ENCODE results near the gene SHC1.

The SHC1 gene

DNA sequence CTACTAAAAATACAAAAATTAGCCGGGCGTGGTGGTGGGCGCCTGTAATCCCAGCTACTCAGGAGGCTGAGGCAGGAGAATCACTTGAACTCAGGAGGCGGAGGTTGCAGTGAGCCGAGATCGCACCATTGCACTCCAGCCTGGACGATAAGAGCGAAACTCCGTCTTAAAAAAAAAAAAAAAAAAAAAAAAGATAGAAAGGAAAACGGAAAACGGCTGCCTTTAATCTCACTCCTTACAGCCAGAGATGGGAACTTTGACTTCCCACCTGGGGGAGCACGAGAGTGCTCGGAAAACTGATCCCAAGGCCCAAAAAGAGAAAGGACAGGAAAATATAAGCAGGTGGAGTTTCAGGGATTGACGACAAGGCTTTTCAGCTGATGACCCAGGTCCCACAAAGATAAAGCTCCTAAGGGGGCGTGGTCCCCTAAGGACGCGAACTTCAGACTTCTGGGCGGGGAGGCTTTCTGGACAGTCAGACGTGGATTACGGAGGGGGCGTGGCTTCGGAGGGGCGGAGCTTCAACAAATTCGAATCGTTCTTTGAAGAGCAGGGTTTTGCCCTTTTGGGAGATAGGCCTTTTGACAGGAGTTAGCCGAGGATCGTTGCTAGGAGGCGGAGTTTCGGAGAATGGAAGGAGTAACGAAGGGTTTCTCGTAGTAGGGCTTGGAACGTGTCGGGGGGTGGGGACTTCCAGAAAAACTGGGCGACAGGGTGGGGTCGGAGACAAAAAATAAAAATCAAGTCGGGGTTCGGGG, 3.0 kb upstream of the SHC1 start:
- peak; percentile 96 to 97 (median 96) for DNase-seq

DNA sequence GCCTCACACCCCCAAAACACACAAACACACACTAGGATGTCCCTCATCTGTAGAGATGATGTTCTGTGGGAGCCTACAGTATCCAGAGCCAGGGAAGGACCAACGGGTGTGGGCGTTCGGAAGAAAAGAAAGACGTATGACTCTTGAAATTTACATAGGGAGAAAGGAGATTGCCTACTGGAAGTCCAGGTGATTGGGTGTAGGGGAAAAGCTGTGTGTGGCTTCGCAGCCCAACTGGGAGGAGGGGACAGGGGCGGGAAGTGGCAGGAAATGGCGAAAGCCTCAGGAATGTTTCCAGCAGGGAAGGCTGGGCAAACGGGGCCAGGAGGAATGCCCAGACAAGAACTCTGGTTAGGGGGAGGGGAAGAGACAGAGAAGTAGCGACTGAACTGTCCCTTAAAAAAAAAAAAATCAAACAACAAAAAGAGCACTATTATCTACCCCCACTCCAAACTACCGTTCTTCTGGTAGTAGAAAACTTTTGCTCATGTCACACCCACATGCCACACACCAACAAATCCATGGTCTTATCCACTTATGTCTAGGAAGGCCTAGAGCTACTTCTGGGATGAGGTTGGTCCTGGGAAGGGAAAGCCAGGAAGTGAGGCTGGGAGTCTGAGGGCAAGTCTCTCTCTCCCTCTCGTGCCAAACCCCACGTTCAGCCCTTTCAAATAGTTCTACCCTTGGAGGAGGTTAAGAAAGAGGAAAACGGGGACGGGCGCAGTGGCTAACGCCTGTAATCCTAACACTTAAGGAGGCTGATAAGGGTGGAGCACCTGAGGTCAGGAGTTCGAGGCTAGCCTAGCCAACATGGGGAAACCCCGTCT, 2.2 kb upstream of the SHC1 start:
- no peak for DNase-seq

DNA sequence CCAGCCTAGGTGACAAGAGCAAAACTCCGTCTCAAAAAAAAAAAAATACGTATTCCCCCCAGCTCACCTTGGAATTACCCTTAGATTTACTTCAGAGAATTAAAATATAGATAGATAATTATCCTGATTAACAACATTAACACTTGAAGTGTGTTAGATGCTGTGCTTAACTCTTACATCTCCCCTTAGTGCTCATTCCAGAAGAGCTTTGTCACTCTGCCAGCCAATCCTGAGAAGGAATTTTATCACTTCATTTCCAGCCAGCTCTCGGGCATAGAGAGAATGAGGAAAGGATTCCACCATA, 1.6 kb upstream of the SHC1 start:
- DNase-seq: no peak

DNA sequence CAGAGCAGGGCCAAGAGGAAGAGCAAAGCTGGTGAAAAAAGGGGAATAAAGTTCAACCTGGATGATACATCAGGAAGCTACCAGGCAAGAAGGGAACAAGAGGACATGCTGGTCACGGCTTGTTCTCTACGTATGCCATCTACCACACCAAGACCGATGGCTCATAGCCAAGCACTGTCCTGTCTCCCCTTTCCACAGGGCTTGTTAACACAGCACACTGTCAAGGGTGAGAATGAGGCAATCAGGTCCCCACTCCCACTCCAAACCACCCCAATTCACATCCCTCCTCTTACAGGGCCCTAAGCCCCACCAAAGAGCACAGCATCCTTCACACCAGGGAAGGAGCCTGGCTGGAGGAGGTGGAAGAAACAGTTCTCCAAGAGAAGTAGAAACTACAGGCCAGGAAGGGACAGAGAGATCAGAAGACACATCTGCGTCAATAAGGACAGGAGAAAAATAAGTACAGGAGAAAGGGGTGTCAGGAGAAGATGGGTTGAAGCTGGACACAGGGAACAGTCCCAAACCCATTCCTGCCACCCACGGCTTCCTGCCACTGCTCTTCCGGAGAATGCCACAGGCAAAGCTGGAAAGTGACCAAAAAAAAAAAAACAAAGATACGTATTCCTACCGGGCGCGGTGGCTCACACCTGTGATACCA, 923 bp upstream of the SHC1 start:
- DNase-seq: peak; percentile 40 to 66 (median 42)

DNA sequence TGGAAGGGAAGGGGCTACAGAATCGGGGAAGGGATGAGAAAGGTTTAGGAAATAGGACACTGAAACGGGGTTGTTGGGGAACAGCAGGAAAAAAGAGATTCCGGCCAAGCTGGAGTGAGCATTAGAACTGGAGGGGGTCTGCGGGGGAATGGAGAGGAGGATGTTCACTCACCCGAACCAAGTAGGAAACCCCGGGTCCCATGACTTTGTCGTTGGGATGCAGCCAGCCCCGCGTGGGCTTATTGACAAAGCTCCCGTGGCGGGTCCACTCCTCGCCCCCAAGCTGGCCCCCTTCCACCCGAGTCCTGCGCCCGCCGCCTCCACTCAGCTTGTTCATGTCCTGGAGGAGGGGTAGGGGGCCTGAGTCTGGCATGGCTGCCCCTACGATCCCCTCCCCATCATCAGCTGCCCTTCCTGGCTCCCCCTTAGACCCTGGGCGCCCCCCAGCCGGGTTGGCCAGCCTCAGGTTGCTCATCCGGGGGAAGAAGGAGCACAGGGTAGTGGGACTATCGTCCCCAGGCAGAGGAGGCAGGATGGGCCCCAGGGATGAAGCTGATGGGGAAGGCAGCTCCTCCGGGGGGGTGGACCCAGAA, 591 bp downstream of the SHC1 start:
- no peak for DNase-seq

DNA sequence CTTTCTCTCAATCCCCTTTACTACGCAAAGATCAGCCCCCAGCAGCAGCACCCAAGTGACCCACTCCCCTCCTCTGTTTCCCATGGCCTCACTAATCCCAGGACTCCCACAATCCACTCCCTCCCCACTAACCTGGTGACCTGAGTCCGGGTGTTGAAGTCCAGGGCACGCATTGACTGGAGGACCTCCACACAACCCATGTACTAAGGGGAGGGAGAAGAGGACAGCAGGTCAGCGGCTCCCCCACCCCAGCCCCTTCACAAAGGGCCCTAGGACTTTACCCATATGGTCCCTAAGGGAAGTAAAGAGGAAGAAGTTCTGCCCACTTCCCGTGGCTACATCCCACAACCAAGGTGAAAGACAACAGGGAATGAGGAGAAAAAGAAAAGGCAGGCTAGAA, 1.3 kb downstream of the SHC1 start:
- DNase-seq: no peak

DNA sequence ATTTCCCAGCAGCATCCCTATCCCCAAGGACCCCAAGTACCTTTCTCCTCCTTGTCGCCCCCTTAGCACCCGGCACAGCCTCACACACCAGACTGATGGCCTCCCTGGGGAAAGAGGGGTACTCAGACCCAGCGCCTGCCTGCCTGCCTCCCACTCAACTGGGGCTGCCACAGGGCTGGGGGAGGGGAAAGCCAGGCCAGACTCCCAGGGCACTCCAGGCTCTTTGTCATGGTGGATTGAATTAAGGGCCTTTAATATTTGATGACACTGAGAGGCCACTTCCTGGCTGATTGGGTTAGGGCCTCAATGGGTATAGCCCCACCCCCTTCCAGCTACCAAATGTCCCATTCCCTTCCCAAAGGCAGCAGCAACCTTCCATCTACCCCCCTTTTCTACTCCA, 1.8 kb downstream of the SHC1 start:
- DNase-seq: no peak

DNA sequence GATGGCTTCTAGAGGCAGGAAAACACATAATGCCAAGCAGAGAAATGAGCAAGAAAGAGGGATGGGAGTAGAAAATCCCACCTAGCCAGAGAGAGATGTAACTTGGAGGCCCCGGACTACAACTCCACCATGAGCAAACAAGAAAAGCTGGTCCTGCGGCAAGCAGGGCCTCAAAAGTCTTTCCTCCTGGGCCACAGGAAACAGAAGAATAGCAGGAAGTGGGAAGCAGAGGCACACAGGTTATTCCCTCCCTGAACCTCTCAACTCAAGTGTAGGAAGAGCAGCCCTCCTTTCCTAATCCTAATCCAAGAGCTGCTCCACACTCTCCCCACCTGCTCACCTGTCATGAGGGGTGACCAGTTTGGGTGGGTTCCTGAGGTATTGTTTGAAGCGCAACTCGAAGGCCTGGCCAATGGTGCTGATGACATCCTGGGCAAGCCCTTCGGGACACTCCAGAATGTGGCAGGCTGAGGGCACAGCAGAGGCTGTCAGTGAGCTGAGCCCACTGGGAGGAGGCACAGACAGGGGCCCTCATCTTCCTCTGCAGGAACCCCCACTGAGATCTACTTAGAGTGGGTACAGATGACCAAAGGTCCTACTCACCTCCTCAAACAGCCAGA, 3.1 kb downstream of the SHC1 start:
- no peak for DNase-seq

DNA sequence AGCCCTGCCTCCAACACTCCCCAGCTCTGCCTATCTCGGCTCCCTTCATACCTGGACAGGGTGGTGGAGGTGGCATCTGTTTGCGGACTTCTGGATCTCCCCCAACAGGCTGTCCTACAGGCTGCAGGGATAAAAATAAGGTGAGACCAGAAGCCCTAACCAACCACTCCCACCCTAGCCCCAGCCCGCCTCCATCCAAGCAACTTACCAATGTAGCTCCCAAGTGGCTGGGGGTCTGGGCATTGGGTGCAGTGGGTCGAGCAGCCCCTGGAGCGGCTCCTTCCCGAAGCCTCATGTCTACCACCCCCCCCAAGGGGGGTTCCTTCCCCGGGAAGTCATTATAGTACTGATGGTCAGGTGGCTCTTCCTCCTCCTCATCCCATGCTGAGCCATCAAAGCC, 4.4 kb downstream of the SHC1 start:
- DNase-seq: no peak

DNA sequence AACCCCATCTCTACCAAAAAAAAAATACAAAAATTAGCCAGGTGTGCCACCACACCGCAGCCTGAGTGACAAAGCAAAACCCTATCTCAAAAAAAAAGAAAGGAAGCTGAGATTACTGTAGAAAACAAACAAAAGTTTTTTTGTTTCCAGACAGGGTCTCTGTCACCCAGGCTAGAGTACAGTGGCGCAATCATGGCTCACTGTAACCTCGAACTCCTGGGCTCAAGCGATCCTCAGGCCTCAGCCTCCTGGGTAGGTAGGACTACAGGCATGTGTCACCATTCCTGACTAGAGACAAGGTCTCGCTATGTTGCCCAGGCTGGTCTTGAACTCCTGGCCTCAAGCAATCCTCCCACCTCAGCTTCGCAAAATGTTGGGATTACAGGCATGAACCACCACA, 6.2 kb downstream of the SHC1 start:
- no peak for DNase-seq

DNA sequence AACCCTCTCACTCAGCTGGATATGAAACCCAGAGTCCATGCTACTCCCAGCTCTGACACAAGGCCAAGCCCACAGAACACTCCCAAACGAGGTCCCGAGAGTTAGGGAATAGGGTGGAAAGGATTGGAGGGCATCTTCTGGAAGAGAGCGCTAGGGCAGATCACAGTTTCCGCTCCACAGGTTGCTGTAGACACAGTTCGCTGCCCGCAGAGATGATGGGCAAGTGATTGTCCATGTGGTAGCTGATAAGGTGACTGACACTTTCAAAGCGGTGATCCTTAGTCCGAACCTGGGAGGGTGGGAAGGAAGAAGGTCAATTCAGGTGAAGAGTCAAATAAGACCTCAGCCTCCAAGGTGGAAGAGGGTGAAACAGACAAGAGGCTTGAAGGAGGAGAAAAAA, 6.9 kb downstream of the SHC1 start:
- DNase-seq: no peak

DNA sequence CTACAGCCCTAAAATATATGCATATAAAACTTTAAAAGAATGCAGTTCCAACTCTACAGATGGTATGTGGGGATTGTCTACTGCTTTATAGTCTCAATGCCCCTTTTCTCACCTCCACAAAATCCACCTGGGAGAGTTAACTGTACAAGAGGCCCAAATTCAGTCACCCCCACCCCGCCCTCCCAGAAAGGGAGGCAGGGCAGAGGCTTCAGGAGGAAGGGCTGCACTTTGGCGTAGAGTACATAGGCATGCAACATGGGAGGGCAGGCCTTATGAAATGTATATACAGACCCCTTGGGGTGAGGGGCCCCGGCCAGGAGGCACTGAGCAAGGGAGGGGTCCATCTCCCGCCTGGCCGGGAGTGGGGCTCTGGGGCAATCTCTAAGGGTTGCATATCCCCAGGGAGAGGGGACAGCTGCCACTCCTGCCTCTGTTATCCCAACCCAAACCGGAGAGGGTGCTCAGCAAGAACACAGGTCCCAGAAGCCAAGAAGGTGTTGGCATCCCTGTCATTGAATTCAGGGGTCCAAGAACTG, 7.7 kb downstream of the SHC1 start:
- DNase-seq: no peak

DNA sequence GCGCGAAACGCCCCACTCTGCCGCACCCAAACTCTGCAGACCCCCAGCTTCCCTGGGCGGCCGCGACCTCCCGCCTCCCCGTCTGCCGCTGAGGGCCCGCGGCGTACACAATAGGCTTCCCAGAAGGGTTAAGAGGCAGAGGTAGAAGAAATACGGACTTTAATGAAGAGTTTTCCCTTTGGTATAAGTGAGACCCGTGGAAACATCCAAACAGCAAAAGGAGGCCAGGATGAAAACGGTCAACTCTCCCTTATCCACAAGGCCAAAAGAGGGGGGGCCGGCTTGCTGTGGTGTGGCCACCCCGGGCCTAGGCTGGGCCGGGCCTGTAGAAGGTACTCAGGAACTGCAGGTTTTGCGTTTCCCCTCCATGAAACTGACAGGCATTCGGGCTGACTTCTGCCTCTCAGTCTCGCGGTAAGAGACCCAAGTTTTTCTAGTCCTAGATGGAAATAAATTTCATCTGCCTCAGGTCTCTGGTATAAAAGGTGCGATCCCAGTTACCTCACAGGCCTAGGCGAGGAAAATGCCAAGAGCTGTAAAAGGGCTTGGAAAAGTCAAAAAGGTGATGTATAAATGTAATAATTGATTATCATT, 8.3 kb downstream of the SHC1 start:
- peak in 3 of 4 experiments; percentile 21 to 52 (median 39) for DNase-seq

DNA sequence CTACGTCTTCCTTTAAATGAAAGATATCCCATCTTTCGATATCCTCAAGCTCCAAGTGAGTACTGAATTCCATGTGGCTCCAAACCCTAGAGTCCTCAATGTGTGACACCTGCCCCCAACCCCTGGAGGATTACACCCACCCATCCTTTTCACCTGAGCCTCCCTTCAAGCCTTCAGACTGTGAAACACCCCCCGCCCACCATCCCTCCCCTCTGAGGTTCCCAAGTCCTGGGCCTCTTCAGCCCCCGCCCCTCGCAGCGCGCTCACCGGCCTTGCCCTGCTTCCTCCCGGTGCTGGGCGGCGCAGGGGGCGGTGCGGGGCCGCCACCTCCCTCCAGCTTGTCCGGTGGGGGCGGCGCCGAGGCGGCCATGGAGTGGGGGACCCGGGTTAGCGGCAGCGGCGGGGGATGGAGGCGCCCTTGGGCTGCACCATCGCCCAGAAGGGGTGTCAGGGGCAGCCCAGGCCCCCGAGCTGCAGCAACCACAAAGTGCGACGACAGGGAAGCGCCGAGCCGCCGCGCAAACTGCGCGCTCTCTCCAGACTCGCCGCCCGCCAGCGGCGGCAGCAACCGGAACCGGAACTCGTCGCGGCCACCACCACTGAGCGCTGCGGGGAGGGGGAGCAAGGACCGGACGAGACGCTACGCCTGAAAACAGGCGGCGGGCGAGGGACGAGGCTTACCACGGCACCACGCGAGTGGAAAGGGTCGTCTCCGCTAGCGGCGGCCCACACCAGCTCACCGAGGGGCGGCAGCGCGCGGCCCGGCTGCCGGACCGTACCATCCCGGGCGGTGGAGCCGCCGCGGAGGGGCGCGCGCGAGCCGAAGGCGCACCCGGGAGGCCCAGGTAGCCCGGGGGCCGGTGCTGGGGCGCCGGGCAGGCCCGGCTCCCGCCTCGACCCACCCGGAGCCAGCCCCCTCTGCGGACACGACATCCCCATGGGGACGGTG, 9.1 kb downstream of the SHC1 start, which contains the start of gene PYGO2:
TSS of gene PYGO2 (minus strand) at position 576 of the 949 bp plus-strand sequence. CDS start at position 370, 206 bp downstream.
- peak; percentile 78 to 92 (median 84) for DNase-seq

DNA sequence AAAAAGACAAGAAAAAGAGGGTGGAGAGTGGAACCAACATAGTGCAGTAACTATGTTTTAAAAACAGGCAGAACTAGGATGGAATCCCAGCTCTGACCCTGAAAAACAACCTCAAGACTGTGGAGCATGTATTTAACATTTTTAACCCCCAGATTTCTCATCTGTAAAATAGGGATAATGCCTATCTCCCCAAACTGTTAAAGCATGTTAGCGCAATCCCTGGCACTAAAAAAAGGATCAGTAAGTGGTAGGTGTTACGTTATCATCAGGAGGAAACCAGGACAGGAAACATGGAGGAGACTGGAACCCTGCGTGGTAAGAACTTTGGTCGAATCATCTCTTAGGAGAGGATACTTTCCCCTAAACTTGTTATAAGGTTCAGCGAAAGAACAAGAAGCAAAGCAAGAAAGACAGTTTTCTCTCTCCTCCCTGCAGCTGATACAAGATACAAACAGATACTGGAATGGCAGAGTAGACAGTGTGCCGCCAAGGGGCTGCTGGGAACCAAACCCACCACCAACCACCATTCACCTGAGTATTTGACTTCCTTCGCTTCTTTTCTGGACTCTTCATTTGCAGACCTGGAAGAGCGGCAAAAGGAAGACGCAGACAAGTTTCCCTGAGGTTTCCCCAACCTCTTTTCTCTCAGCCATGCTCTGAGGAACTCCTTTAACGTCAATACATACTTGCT, 10.0 kb downstream of the SHC1 start:
- peak in 1 of 4 experiments; percentile 9 for DNase-seq

DNA sequence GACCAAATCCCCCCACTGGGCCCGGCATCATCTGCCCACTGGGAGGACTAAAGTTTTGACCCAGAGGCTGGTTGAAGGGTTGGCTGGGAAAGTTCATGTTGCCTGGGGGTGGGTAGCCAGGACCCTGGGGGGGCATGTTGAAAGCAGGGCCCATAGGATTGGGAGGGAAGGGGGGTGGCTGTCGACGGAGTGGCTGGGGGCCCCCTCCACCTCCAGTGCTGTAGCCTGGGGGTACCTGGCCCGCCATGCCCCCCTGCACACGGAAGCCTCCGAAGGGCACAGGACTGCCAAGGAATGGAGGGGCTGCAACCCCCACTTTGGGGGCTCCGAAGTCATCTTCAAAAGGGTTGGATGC, 11.1 kb downstream of the SHC1 start:
- no peak for DNase-seq

DNA sequence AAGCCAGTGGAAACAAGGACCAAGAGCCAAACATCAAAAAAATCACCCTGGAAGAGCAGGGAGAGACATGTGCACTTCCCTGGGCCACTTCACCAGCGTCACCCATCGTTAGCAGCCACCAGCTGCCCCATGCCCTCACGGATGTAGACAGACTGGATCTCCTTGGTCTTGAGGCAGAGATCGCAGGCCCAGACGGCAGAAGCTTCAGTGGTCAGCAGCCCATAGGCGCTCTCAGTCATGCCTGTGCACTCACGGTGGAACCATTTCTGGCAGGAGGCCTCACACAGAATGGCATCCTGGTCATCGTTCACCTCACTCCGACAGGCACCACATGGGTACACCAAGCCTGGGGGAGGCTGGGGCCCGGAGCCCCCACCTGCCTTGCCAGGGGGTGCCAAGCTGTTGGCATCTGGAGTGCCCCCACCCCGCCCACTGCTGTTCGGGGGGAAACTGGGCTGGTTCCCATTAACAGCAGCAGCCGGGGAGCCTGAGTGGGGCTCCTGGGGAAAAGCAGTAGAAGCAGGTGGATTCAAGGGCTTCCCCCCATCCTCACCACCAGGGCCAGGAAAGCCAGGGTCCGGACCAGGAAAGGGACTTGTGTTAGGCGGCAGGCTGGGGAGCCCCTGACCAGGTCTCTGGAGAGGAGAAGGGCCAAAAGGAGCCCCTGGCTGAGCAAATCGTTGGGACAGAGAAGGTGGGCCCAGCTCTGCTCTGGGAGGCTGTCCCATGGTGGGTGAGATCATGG, 11.7 kb downstream of the SHC1 start:
- no peak for DNase-seq

DNA sequence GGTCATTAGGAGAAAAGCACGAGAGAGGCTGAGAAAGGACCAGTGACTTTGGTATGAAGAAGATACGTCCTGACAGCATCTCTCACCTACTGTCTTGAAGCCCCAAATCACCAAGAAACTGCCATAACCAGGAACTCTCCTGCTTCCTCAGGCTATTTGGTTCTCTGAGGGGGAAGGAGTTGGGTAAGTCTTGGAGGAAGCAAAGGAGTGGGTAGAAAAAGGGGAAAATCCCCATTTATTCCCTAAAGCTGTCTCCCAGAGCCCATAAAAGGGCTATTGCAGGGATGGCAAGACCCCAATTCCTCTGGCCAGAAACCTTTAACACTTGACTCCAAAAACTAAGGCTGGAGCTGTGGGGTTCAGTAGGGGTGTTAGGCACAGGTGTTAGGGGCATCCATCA, 12.5 kb downstream of the SHC1 start:
- peak in 1 of 4 experiments; percentile 26 for DNase-seq

DNA sequence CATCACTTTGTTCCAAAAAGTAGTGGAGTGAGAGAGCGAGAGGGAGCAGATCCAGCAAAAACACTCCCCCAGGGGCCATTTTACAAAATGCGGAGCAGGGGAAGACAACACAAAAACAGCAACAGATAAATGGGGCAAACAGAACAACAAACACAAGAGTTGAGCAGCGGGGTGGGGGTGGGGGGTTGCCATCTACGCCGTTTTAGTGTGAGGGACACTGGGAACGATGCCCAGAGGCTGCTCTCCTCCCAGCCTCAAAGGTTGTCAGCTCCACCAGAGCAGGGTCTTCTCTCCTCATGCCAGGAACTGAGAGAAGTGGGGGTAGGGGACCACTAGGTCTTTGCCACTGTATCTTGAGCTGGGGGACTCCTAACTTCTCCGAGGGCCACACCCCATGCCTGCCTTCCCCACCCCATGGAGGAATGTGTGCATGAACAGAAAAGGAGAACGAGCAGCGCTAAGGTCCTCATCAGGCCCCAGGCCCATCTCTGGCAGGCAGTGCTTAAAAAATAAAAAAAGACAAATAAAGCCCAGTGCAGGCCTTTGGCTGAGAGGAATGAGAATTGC, 13.4 kb downstream of the SHC1 start:
- DNase-seq: no peak
